D721Med (cell line): ENCODE results near the gene PPME1.
A peak's percentile ranks its signal among the peaks of the same experiment; 100 is the strongest.

Source experiments
- DNase-seq: peaks from one replicate; pipeline ENCODE4 v3.0.0; 2011; ENCODE audit warnings: low spot score; ENCODE audit not compliant: insufficient read length
- FAIRE-seq: peaks from 2 replicates; lab custom pipeline; 2011; peaks lifted over from hg19 to GRCh38; lab: Jason Lieb, UNC
- CTCF ChIP-seq: IDR thresholded peaks from 2 replicates; pipeline ENCODE4 v1.5.1; 2012; ENCODE audit warnings: mild to moderate bottlenecking, control low read depth; ENCODE audit not compliant: insufficient read depth; ENCODE audit errors: missing control alignments

The PPME1 gene

GRCh38 chr11:74162681-74163467 is 8.2 kb upstream of the PPME1 start:
- TF ChIP-seq CTCF = no peak
- FAIRE-seq = no peak
- no peak for DNase-seq

GRCh38 chr11:74168838-74169237 is 2.3 kb upstream of the PPME1 start:
- DNase-seq (no peak), FAIRE-seq (no peak)
- no peak for TF ChIP-seq CTCF

GRCh38 chr11:74169738-74170458 is 1.2 kb upstream of the PPME1 start:
- DNase-seq = no peak
- peak; percentile 46 for FAIRE-seq
- TF ChIP-seq CTCF = no peak

- TF ChIP-seq CTCF = no peak
- DNase-seq (no peak), FAIRE-seq (no peak)
Measured at GRCh38 chr11:74171630-74171968, 510 bp downstream of the PPME1 start.

- TF ChIP-seq CTCF = no peak
- DNase-seq (no peak), FAIRE-seq (no peak)
Measured at GRCh38 chr11:74171997-74172396, 908 bp downstream of the PPME1 start.

GRCh38 chr11:74175920-74176319 is 4.8 kb downstream of the PPME1 start:
- no peak for FAIRE-seq
- no peak for DNase-seq
- TF ChIP-seq CTCF = no peak
